K562 (cell line): Measurements from ENCODE around the gene OTULINL. TPM values are rescaled to one million over a fixed set of nuclear protein-coding genes. Genes with fewer than 3 reads are reported as not detected.

Source experiments
- ATAC-seq: fragments of 200-7000 bp; cut with Tn5 transposase; 3 replicates; pipeline ENCODE4 v1.9.1; 2020; ENCODE audit warnings: moderate library complexity
- BruUV-seq: library from RNA; stranded (reverse); fragments of 400-500 nt; replicated peaks from 2 replicates; lab custom pipeline; 2021; lab: Mats Ljungman, UMichigan
- CTCF ChIA-PET: fragments of 300-600 bp; formaldehyde crosslinking; extraction: SDS; loops from one replicate; lab custom pipeline; 2021; ENCODE audit warnings: low intra/inter-chr PET ratio; lab: Yijun Ruan, JAX
- POLR2A ChIA-PET: fragments of 300-600, 350-650 bp; sonication (Branson Sonifier 250); formaldehyde crosslinking; extraction: SDS; loops from one replicate; lab custom pipeline; 2021; ENCODE audit warnings: antibody characterized with exemption, inconsistent platforms; lab: Yijun Ruan, JAX
- DNase-seq, 4 experiments: peaks; one replicate each; pipeline versions ENCODE4 v3.0.0 to v3.0.0-alpha.2; 2011 to 2018; ENCODE audit warnings: low spot score in 3 of 4, mixed read lengths in 3 of 4; ENCODE audit errors: extremely low read depth in 1 of 4
- FAIRE-seq: peaks from 2 replicates; lab custom pipeline; 2011; peaks lifted over from hg19 to GRCh38; lab: Jason Lieb, UNC
- H2AFZ ChIP-seq: 2 replicates; pipeline ENCODE4 v1.6.0; 2011; ENCODE audit warnings: low read depth, low read length, control low read depth, inconsistent platforms
- H3K27ac ChIP-seq: fragments of 200-600 bp; 3 replicates; pipeline ENCODE4 v1.8.0; 2011; ENCODE audit warnings: low read depth, mild to moderate bottlenecking, control low read depth, inconsistent platforms, low read length, moderate library complexity, mixed read lengths; ENCODE audit errors: extremely low read depth
- H3K27me3 ChIP-seq, 2 experiments: fragments of 300-600 bp in 1 of 2; 2 replicates in 1 of 2; 3 replicates in 1 of 2; pipeline versions ENCODE4 v1.6.0 to v1.8.0; 2011; ENCODE audit warnings: inconsistent platforms in 2 of 2, low read length in 2 of 2, mild to moderate bottlenecking in 1 of 2, mixed read lengths in 1 of 2, moderate library complexity in 1 of 2; ENCODE audit not compliant: control insufficient read depth in 2 of 2, insufficient read depth in 2 of 2
- H3K36me3 ChIP-seq: fragments of 300-600 bp; 3 replicates; pipeline ENCODE4 v1.8.0; 2011; ENCODE audit warnings: mild to moderate bottlenecking, low read length, inconsistent platforms; ENCODE audit not compliant: control insufficient read depth, insufficient read depth
- H3K4me1 ChIP-seq, 2 experiments: fragments of 200-600 bp in 1 of 2; replicated peaks in 1 of 2; 2 replicates in 1 of 2; 3 replicates in 1 of 2; pipeline versions ENCODE4 v1.5.1 to v1.8.0; 2011; ENCODE audit warnings: inconsistent platforms in 2 of 2, low read length in 2 of 2, mild to moderate bottlenecking in 1 of 2, mixed read lengths in 1 of 2, moderate library complexity in 1 of 2; ENCODE audit not compliant: control insufficient read depth in 2 of 2, insufficient read depth in 2 of 2
- H3K4me2 ChIP-seq: 2 replicates; pipeline ENCODE4 v1.6.1; 2011; ENCODE audit warnings: low read length, control low read depth, inconsistent platforms, mixed read lengths; ENCODE audit not compliant: insufficient read depth
- H3K4me3 ChIP-seq: fragments of 200-600 bp; sonication (generic), shearing (Covaris generic); 2 replicates; pipeline ENCODE4 v1.5.1; 2016; ENCODE audit warnings: control low read depth, inconsistent platforms
- H3K79me2 ChIP-seq: fragments of 200-600 bp; 3 replicates; pipeline ENCODE4 v1.8.0; 2011; ENCODE audit warnings: low read length, inconsistent platforms; ENCODE audit not compliant: control insufficient read depth, insufficient read depth
- H3K9ac ChIP-seq, 2 experiments: 2 replicates each; pipeline versions ENCODE4 v1.6.0 to v1.6.1; 2011; ENCODE audit warnings: low read depth in 2 of 2, low read length in 2 of 2, control low read depth in 1 of 2, inconsistent platforms in 1 of 2, mild to moderate bottlenecking in 1 of 2, mixed read lengths in 1 of 2; ENCODE audit not compliant: insufficient read depth in 1 of 2
- H3K9me1 ChIP-seq: one replicate; pipeline ENCODE4 v1.6.0; 2011; ENCODE audit warnings: inconsistent platforms, mild to moderate bottlenecking, low read length, moderate library complexity; ENCODE audit not compliant: control insufficient read depth, insufficient read depth
- H3K9me3 ChIP-seq: replicated peaks from 2 replicates; pipeline ENCODE4 v1.5.1; 2011; ENCODE audit warnings: low read depth, low read length, inconsistent platforms; ENCODE audit not compliant: control insufficient read depth, insufficient read depth
- H4K20me1 ChIP-seq: replicated peaks from 2 replicates; pipeline ENCODE4 v1.6.1; 2011; ENCODE audit warnings: low read length, inconsistent platforms, mixed read lengths; ENCODE audit not compliant: control insufficient read depth, insufficient read depth
- ARID2 ChIP-seq: fragments of 450-650 bp; IDR thresholded peaks from 2 replicates; pipeline ENCODE4 v1.6.1; 2017; ENCODE audit warnings: antibody characterized with exemption, mild to moderate bottlenecking
- KDM5B ChIP-seq: fragments of 200-600 bp; sonication (generic); IDR thresholded peaks from 2 replicates; pipeline ENCODE4 v1.6.1; 2012; ENCODE audit warnings: low read depth, mild to moderate bottlenecking, moderate library complexity, low read length, control low read depth, inconsistent platforms; ENCODE audit not compliant: insufficient replicate concordance
- MAFG ChIP-seq: fragments of 450-650 bp; conservative IDR thresholded peaks from 2 replicates; pipeline ENCODE4 v1.6.1; 2016; ENCODE audit warnings: missing genetic modification characterization, missing compliant biosample characterization
- MECOM ChIP-seq: fragments of 250-450 bp; sonication (Bioruptor Pico); IDR thresholded peaks from 2 replicates; pipeline ENCODE4 v1.8.0; 2022; ENCODE audit warnings: inconsistent platforms
- NFE2 ChIP-seq: IDR thresholded peaks from 2 replicates; pipeline ENCODE4 v1.6.1; 2014; ENCODE audit warnings: antibody characterized with exemption, low read depth
- PTBP1 ChIP-seq: fragments of 200-400 bp; formaldehyde crosslinking; IDR thresholded peaks from 2 replicates; pipeline ENCODE4 v1.6.1; 2017; ENCODE audit warnings: low read depth, low read length
- PYGO2 ChIP-seq: fragments of 450-650 bp; IDR thresholded peaks from 2 replicates; pipeline ENCODE4 v1.6.1; 2016; ENCODE audit warnings: mild to moderate bottlenecking, missing genetic modification characterization, moderate library complexity, missing compliant biosample characterization
- SFPQ ChIP-seq: fragments of 200-400 bp; formaldehyde crosslinking; IDR thresholded peaks from 2 replicates; pipeline ENCODE4 v1.6.1; 2017; ENCODE audit warnings: mild to moderate bottlenecking, low read depth, low read length, moderate library complexity
- TEAD4 ChIP-seq, 2 experiments: sonication (generic) in 1 of 2; formaldehyde crosslinking in 1 of 2; IDR thresholded peaks; 2 replicates each; pipeline versions ENCODE4 v1.6.1 to v1.8.0; 2012 to 2022; ENCODE audit warnings: borderline replicate concordance in 1 of 2, inconsistent platforms in 1 of 2, low read length in 1 of 2, mild to moderate bottlenecking in 1 of 2, missing genetic modification reagents in 1 of 2
- ZBTB49 ChIP-seq: sonication (generic); formaldehyde crosslinking; IDR thresholded peaks from 2 replicates; pipeline ENCODE4 v1.8.0; 2022; ENCODE audit warnings: missing genetic modification reagents, mild to moderate bottlenecking, borderline replicate concordance
- ZNF197 ChIP-seq: fragments of 200-800 bp; sonication (Bioruptor generic); IDR thresholded peaks from 2 replicates; pipeline ENCODE4 v1.6.1; 2016; ENCODE audit warnings: low read depth, missing genetic modification characterization, missing compliant biosample characterization
- WGBS: fragments of 100-300 bp; shearing (Covaris generic); methylation state at CpG from one replicate; pipeline ENCODE4 v1.1.6; 2016; ENCODE audit warnings: low coverage, mixed read lengths; ENCODE audit not compliant: insufficient coverage; ENCODE audit errors: missing lambda C conversion rate; 5-methylcytosine and 5-hydroxymethylcytosine counted together
- in situ Hi-C: fragments of 300-500 bp; cut with MboI; formaldehyde crosslinking; loops from 4 replicates; pipeline ENCODE4 v1.15.0; 2018; ENCODE audit warnings: inconsistent platforms, mixed read lengths
- intact Hi-C: fragments of 100-400 bp; cut with micrococcal nuclease; formaldehyde crosslinking; loops from 2 replicates; pipeline ENCODE4 v1.14.2; 2022
- polyA plus RNA-seq, 8 experiments: library from polyadenylated mRNA; depleted of rRNA in 4 of 8; stranded (reverse) in 5 of 8; unstranded in 3 of 8; fragments of >200 nt; fragmentation: Nextera tagmentation in 2 of 8; fragmentation: Illumina TruSeq in 1 of 8; extraction: Ambion mirVana in 2 of 8; extraction: Trizol in 1 of 8; gene quantifications; 2 replicates each; pipeline versions ENCODE4 v1.2.1 to v1.2.3, GENCODE V29; 2011 to 2014; ENCODE audit warnings: inconsistent platforms in 1 of 8, missing spikeins in 1 of 8
- total RNA-seq, 7 experiments: library from RNA; depleted of rRNA in 6 of 7; stranded (reverse); fragments of >200 nt in 6 of 7; fragmentation: Illumina TruSeq in 2 of 7; extraction: Trizol in 2 of 7; gene quantifications; 2 replicates each; pipeline versions ENCODE4 v1.2.1 to v1.2.3, GENCODE V29; 2011 to 2021; ENCODE audit warnings: low replicate concordance in 1 of 7

Gene OTULINL
- total and polyA plus RNA-seq, 9 of the 15 experiments (the other 6 are each of a cell fraction or from before 2014, with no cell fraction given), result 0.13 to 0.18 TPM; not detected in 7

- no peak overlapping the region for H3K4me2 ChIP-seq
- H4K20me1 ChIP-seq, result no peaks in the 10 kb centered on the region
- CTCF ChIA-PET, result no interaction called here
- H3K9me1 ChIP-seq, result no peaks in the 10 kb centered on the region
- no peak overlapping the region for H2AFZ ChIP-seq
- no peak overlapping the region for H3K4me3 ChIP-seq
- WGBS, result 7% methylated on average over 9 of the region's 9 CpGs
- no peak for DNase-seq
- H3K79me2 ChIP-seq, result no peaks in the 10 kb centered on the region
- BruUV-seq, result no TSS peak
- peaks cover 0 to 14% of the 10 kb centered on the region in 2 experiments; a peak in 2 of 5 replicates for H3K4me1 ChIP-seq
- POLR2A ChIA-PET, result interaction anchor here (1.1 kb wide), 1 partner anchor 20 kb away, joined by 3 read pairs; no protein-coding TSS in a partner anchor
- H3K27ac ChIP-seq, result no peak overlapping the region
- H3K27me3 ChIP-seq, result peaks cover 9 to 24% of the 10 kb centered on the region in 2 experiments; a peak in 4 of 5 replicates
- no peak for ATAC-seq
- peak; percentile 15 for FAIRE-seq
- H3K9ac ChIP-seq, result no peak overlapping the region
- H3K36me3 ChIP-seq, result no peaks in the 10 kb centered on the region
- TF ChIP-seq MAFG (tag), result no peak
- TF ChIP-seq ZBTB49 (CRISPR knock-in tag), result no peak
- TF ChIP-seq KDM5B, result no peak
- no peak for TF ChIP-seq MECOM (CRISPR knock-in tag)
- TF ChIP-seq TEAD4 (IDR thresholded peaks at IDR 0.05; ENCODE audit: low read length), result no peak
- no peak for TF ChIP-seq TEAD4 (CRISPR knock-in tag; IDR thresholded peaks at IDR 0.05; ENCODE audit: borderline replicate concordance)
- TF ChIP-seq NFE2, result no peak
- no peak for TF ChIP-seq PYGO2 (tag)
- no peak for TF ChIP-seq ARID2
- TF ChIP-seq PTBP1, result no peak
- TF ChIP-seq SFPQ, result no peak
- no peak for TF ChIP-seq ZNF197
- in situ Hi-C loops (no loop called here), intact Hi-C loops (no loop called here)
- no peaks in the 10 kb centered on the region; the same call in 1 of the 2 replicates for H3K9me3 ChIP-seq
Measured at GRCh38 chr5:14582797-14583137, 1.2 kb downstream of the OTULINL start.
